ENCODE results near the gene EPHB2.

DNA sequence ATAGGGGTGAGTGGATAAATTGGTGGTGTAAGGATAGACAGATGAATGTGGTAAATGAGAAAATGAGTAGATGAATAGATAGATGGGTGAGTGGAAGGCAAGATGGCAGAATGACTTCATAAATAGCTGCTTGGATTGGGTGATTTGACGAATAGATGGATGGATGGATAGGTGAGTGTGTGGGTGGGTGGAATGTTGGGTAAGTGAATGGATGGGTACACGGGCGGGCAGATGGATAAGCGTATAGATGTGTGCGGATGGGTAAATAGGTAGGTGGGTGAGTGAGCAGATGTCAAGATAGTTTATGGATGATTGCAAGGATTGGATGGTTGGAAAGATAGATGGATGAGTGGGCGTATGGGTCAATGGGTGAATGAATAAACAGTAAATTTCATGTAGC, 59.3 kb downstream of the EPHB2 start:
- TF ChIP-seq, protein P1, sequence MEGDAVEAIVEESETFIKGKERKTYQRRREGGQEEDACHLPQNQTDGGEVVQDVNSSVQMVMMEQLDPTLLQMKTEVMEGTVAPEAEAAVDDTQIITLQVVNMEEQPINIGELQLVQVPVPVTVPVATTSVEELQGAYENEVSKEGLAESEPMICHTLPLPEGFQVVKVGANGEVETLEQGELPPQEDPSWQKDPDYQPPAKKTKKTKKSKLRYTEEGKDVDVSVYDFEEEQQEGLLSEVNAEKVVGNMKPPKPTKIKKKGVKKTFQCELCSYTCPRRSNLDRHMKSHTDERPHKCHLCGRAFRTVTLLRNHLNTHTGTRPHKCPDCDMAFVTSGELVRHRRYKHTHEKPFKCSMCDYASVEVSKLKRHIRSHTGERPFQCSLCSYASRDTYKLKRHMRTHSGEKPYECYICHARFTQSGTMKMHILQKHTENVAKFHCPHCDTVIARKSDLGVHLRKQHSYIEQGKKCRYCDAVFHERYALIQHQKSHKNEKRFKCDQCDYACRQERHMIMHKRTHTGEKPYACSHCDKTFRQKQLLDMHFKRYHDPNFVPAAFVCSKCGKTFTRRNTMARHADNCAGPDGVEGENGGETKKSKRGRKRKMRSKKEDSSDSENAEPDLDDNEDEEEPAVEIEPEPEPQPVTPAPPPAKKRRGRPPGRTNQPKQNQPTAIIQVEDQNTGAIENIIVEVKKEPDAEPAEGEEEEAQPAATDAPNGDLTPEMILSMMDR (IDR thresholded peaks at IDR 0.05; ENCODE audit: low read depth, low read length): no peak
- TF ChIP-seq POLR2A (IDR thresholded peaks at IDR 0.05; ENCODE audit: extremely low read depth, insufficient read length) (no peak), MYC (IDR thresholded peaks at IDR 0.05; ENCODE audit: low read depth, low read length) (no peak)
